HPDE6-E6E7 (cell line): ENCODE results near the gene ABHD13.
"Not testable (repeated sequence)": the region's sequence is repeated elsewhere in the genome, so short reads cannot be mapped to it uniquely, and the experiment has no call there.

Source experiments
- DNase-seq: peaks from one replicate; pipeline ENCODE4 v3.0.0; 2011; ENCODE audit warnings: missing footprints; ENCODE audit errors: extremely low spot score

ABHD13 gene

GRCh38 chr13:108218044-108218974 is at the start of gene ABHD13:
ABHD13 (plus strand) TSS chr13:108218392; CDS start chr13:108229219, 10,827 bp downstream.
- peak; percentile 89 for DNase-seq

GRCh38 chr13:108168929-108169328 is 49.3 kb upstream of the ABHD13 start:
- no peak for DNase-seq

- DNase-seq: peak; percentile 54
Observed at GRCh38 chr13:108176685-108177274, 41.4 kb upstream of the ABHD13 start.

- no peak for DNase-seq
Observed at GRCh38 chr13:108178078-108178477, 40.1 kb upstream of the ABHD13 start.

GRCh38 chr13:108182652-108183051 is 35.5 kb upstream of the ABHD13 start:
- no peak for DNase-seq

- no peak for DNase-seq
Observed at GRCh38 chr13:108185223-108185622, 33.0 kb upstream of the ABHD13 start.

GRCh38 chr13:108188260-108188659 is 29.9 kb upstream of the ABHD13 start:
- no peak for DNase-seq

GRCh38 chr13:108190897-108191296 is 27.3 kb upstream of the ABHD13 start:
- no peak for DNase-seq

- peak; percentile 26 for DNase-seq
Observed at GRCh38 chr13:108193806-108194205, 24.4 kb upstream of the ABHD13 start.

- no peak for DNase-seq
Observed at GRCh38 chr13:108194435-108194936, 23.7 kb upstream of the ABHD13 start.

GRCh38 chr13:108195146-108195545 is 23.0 kb upstream of the ABHD13 start:
- no peak for DNase-seq

- DNase-seq: no peak
Observed at GRCh38 chr13:108195861-108196260, 22.3 kb upstream of the ABHD13 start.

- peak; percentile 39 for DNase-seq
Observed at GRCh38 chr13:108200781-108201398, 17.3 kb upstream of the ABHD13 start.

- no peak for DNase-seq
Observed at GRCh38 chr13:108210551-108210950, 7.6 kb upstream of the ABHD13 start.

- DNase-seq: no peak
Observed at GRCh38 chr13:108212886-108213285, 5.3 kb upstream of the ABHD13 start.

GRCh38 chr13:108213946-108214345 is 4.2 kb upstream of the ABHD13 start:
- no peak for DNase-seq

GRCh38 chr13:108214441-108215271 is 3.5 kb upstream of the ABHD13 start:
- DNase-seq: no peak

GRCh38 chr13:108215436-108215835 is 2.8 kb upstream of the ABHD13 start, which contains the start of gene LIG4:
LIG4 (minus strand) TSS chr13:108215536; CDS start chr13:108211268, 4,268 bp downstream.
- DNase-seq: peak; percentile 91

GRCh38 chr13:108217307-108218043 is 717 bp upstream of the ABHD13 start:
- not testable (repeated sequence) for DNase-seq

GRCh38 chr13:108220041-108220440 is 1.8 kb downstream of the ABHD13 start:
- DNase-seq: peak; percentile 34
